IMR-90 (cell line): Measurements from ENCODE around the gene ARNT2. TPM values are rescaled to one million over a fixed set of nuclear protein-coding genes. Genes with fewer than 3 reads are reported as not detected.
A peak's percentile ranks its signal among the peaks of the same experiment; 100 is the strongest.

ENCODE experiments used
- ATAC-seq: fragments of 200-7000 bp; cut with Tn5 transposase; 2 replicates; pipeline ENCODE4 v1.9.1; 2020; ENCODE audit warnings: low read depth, mild to moderate bottlenecking, moderate library complexity
- BruUV-seq: library from RNA; stranded (reverse); fragments of 400-500 nt; replicated peaks from 2 replicates; lab custom pipeline; 2021; lab: Mats Ljungman, UMichigan
- CTCF ChIA-PET: fragments of 300-600 bp; formaldehyde crosslinking; extraction: SDS; loops from one replicate; lab custom pipeline; 2021; ENCODE audit warnings: antibody characterized with exemption; lab: Yijun Ruan, JAX
- POLR2A ChIA-PET: fragments of 300-600 bp; sonication (Branson Sonifier 250); formaldehyde crosslinking; loops from one replicate; lab custom pipeline; 2022; ENCODE audit warnings: antibody characterized with exemption; ENCODE audit not compliant: unreplicated experiment; lab: Charles Lee
- DNase-seq: peaks from one replicate; pipeline ENCODE4 v3.0.0; 2013
- H2AFZ ChIP-seq: replicated peaks from 2 replicates; pipeline ENCODE3; 2013; ENCODE audit warnings: low read length, mild to moderate bottlenecking; ENCODE audit not compliant: poor library complexity
- H2AK5ac ChIP-seq: 2 replicates; pipeline ENCODE4 v1.6.1; 2013; ENCODE audit warnings: low read depth, low read length, inconsistent platforms
- H2AK9ac ChIP-seq: replicated peaks from 2 replicates; pipeline ENCODE3; 2013; ENCODE audit warnings: mild to moderate bottlenecking, low read depth, low read length, moderate library complexity; ENCODE audit not compliant: poor library complexity
- H2BK120ac ChIP-seq: 2 replicates; pipeline ENCODE4 v1.6.1; 2013; ENCODE audit warnings: low read depth, low read length, inconsistent platforms
- H2BK15ac ChIP-seq: 3 replicates; pipeline ENCODE4 v1.6.1; 2013; ENCODE audit warnings: low read depth, low read length, inconsistent platforms
- H2BK20ac ChIP-seq: 2 replicates; pipeline ENCODE4 v1.6.1; 2013; ENCODE audit warnings: low read depth, mild to moderate bottlenecking, inconsistent platforms, low read length, moderate library complexity
- H2BK5ac ChIP-seq: 2 replicates; pipeline ENCODE4 v1.6.1; 2013; ENCODE audit warnings: mild to moderate bottlenecking, low read depth, low read length, inconsistent platforms; ENCODE audit not compliant: poor library complexity, severe bottlenecking
- H3K14ac ChIP-seq: replicated peaks from 2 replicates; pipeline ENCODE4 v1.6.1; 2013; ENCODE audit warnings: low read depth, low read length, inconsistent platforms
- H3K18ac ChIP-seq: 2 replicates; pipeline ENCODE4 v1.6.1; 2013; ENCODE audit warnings: low read depth, low read length, control low read depth
- H3K23ac ChIP-seq: 2 replicates; pipeline ENCODE4 v1.6.1; 2013; ENCODE audit warnings: low read depth, low read length, inconsistent platforms
- H3K27ac ChIP-seq: 2 replicates; pipeline ENCODE4 v1.5.1; 2013; ENCODE audit warnings: mild to moderate bottlenecking, control low read depth, low read length; ENCODE audit not compliant: insufficient read depth
- H3K27me3 ChIP-seq: 2 replicates; pipeline ENCODE4 v1.6.1; 2013; ENCODE audit warnings: low read length; ENCODE audit not compliant: control insufficient read depth, insufficient read depth
- H3K36me3 ChIP-seq: 2 replicates; pipeline ENCODE4 v1.6.1; 2013; ENCODE audit warnings: low read length, mixed read lengths; ENCODE audit not compliant: control insufficient read depth, insufficient read depth
- H3K4ac ChIP-seq: 2 replicates; pipeline ENCODE4 v1.6.1; 2013; ENCODE audit warnings: low read depth, low read length, inconsistent platforms
- H3K4me1 ChIP-seq: 2 replicates; pipeline ENCODE4 v1.6.1; 2013; ENCODE audit warnings: low read length, mixed read lengths; ENCODE audit not compliant: control insufficient read depth, insufficient read depth
- H3K4me2 ChIP-seq: 2 replicates; pipeline ENCODE4 v1.6.1; 2013; ENCODE audit warnings: low read depth, mild to moderate bottlenecking, control low read depth, low read length, moderate library complexity
- H3K4me3 ChIP-seq: 2 replicates; pipeline ENCODE4 v1.5.1; 2013; ENCODE audit warnings: low read depth, mild to moderate bottlenecking, control low read depth, low read length, moderate library complexity; ENCODE audit not compliant: insufficient read depth
- H3K56ac ChIP-seq: 2 replicates; pipeline ENCODE4 v1.6.1; 2013; ENCODE audit warnings: low read length, inconsistent platforms; ENCODE audit not compliant: insufficient read depth; ENCODE audit errors: extremely low read depth
- H3K79me1 ChIP-seq, 2 experiments: 2 replicates each; pipeline ENCODE4 v1.6.1; 2013; ENCODE audit warnings: low read length in 2 of 2, inconsistent platforms in 1 of 2, low read depth in 1 of 2
- H3K9ac ChIP-seq: 2 replicates; pipeline ENCODE4 v1.6.1; 2013; ENCODE audit warnings: low read depth, low read length, control low read depth
- H3K9me1 ChIP-seq: 2 replicates; pipeline ENCODE4 v1.6.1; 2013; ENCODE audit warnings: low read length, inconsistent platforms; ENCODE audit not compliant: insufficient read depth
- H3K9me3 ChIP-seq: 2 replicates; pipeline ENCODE4 v1.6.1; 2013; ENCODE audit warnings: low read length; ENCODE audit not compliant: control insufficient read depth, insufficient read depth
- H4K20me1 ChIP-seq: 2 replicates; pipeline ENCODE4 v1.6.1; 2013; ENCODE audit warnings: low read length, inconsistent platforms; ENCODE audit not compliant: insufficient read depth
- H4K5ac ChIP-seq: 2 replicates; pipeline ENCODE4 v1.6.1; 2013; ENCODE audit warnings: mild to moderate bottlenecking, low read depth, low read length, control low read depth
- H4K8ac ChIP-seq, 2 experiments: 2 replicates each; pipeline ENCODE4 v1.6.1; 2013; ENCODE audit warnings: low read depth in 2 of 2, low read length in 2 of 2, control low read depth in 1 of 2, inconsistent platforms in 1 of 2
- H4K91ac ChIP-seq: 2 replicates; pipeline ENCODE4 v1.6.1; 2013; ENCODE audit warnings: low read depth, low read length, inconsistent platforms; ENCODE audit not compliant: insufficient read depth
- ELK1 ChIP-seq: fragments of 150-350 bp; IDR thresholded peaks from 2 replicates; pipeline ENCODE4 v1.6.1; 2016; ENCODE audit warnings: low read depth, mild to moderate bottlenecking, low read length, moderate library complexity, borderline replicate concordance
- MAZ ChIP-seq: IDR thresholded peaks from 2 replicates; pipeline ENCODE4 v1.6.1; 2012; ENCODE audit warnings: low read depth, mild to moderate bottlenecking, low read length, improper control_type of control experiment, moderate library complexity, borderline replicate concordance
- MXI1 ChIP-seq: IDR thresholded peaks from 2 replicates; pipeline ENCODE4 v1.6.1; 2012; ENCODE audit warnings: low read depth, mild to moderate bottlenecking, low read length, moderate library complexity, borderline replicate concordance
- NFE2L2 ChIP-seq: fragments of 150-350 bp; IDR thresholded peaks from 2 replicates; pipeline ENCODE4 v1.6.1; 2016; ENCODE audit warnings: low read depth, mild to moderate bottlenecking, low read length
- POLR2A ChIP-seq: IDR thresholded peaks from 2 replicates; pipeline ENCODE4 v1.6.1; 2012; ENCODE audit warnings: mild to moderate bottlenecking, low read depth, low read length
- RCOR1 ChIP-seq: IDR thresholded peaks from 2 replicates; pipeline ENCODE4 v1.6.1; 2012; ENCODE audit warnings: mild to moderate bottlenecking, low read length, improper control_type of control experiment; ENCODE audit not compliant: insufficient replicate concordance
- RFX5 ChIP-seq: IDR thresholded peaks from 2 replicates; pipeline ENCODE4 v1.8.0; 2012; ENCODE audit warnings: low read depth, mild to moderate bottlenecking, low read length, moderate library complexity
- SMC3 ChIP-seq: fragments of 150-350 bp; IDR thresholded peaks from 2 replicates; pipeline ENCODE4 v1.6.1; 2016; ENCODE audit warnings: low read depth, mild to moderate bottlenecking, antibody characterized with exemption, low read length, moderate library complexity
- USF2 ChIP-seq: fragments of 150-350 bp; IDR thresholded peaks from 2 replicates; pipeline ENCODE4 v1.6.1; 2017; ENCODE audit warnings: mild to moderate bottlenecking, antibody characterized with exemption, low read length, low read depth
- WGBS, 2 experiments: methylation state at CpG; one replicate each; pipeline versions ENCODE4 v1.1.5 to v1.1.7; 2013; ENCODE audit warnings: missing lambda C conversion rate in 2 of 2; ENCODE audit not compliant: insufficient read length in 1 of 2; ENCODE audit errors: extremely low coverage in 2 of 2; 5-methylcytosine and 5-hydroxymethylcytosine counted together
- dilution Hi-C: fragments of 300-500 bp; cut with HindIII; formaldehyde crosslinking; loops from one replicate; pipeline ENCODE4 v1.14.3; 2018; ENCODE audit warnings: low sequenced_read_pairs; ENCODE audit not compliant: unreplicated experiment
- in situ Hi-C: fragments of 300-500 bp; cut with MboI; formaldehyde crosslinking; loops from 3 replicates; pipeline ENCODE4 v1.14.3; 2019; ENCODE audit warnings: low sequenced_read_pairs, inconsistent platforms, mixed read lengths
- intact Hi-C: fragments of 100-400 bp; cut with micrococcal nuclease; formaldehyde crosslinking; loops from 2 replicates; pipeline ENCODE4 v1.10.0; 2022
- polyA plus RNA-seq, 3 experiments: library from polyadenylated mRNA; depleted of rRNA; stranded (reverse); fragments of >200 nt; gene quantifications; 2 replicates each; pipeline ENCODE4 v1.2.3, GENCODE V29; 2012; ENCODE audit warnings: low replicate concordance in 1 of 3
- total RNA-seq: library from RNA; depleted of rRNA; stranded (reverse); fragments of >200 nt; gene quantifications from 2 replicates; pipeline ENCODE4 v1.2.3, GENCODE V29; 2012

ARNT2 gene
- total and polyA plus RNA-seq, 2 of the 4 experiments (the other 2 are of a cell fraction): 18.2 to 19.0 TPM

- TF ChIP-seq SMC3 (no peak), POLR2A (no peak), RCOR1 (no peak), NFE2L2 (no peak), USF2 (no peak), RFX5 (no peak), MXI1 (no peak), MAZ (no peak), ELK1 (no peak)
- Histone ChIP-seq H2BK15ac (no peak overlapping the region), H2BK5ac (peak overlapping the region; percentile 62), H3K23ac (no peak overlapping the region), H2BK120ac (peak overlapping the region; percentile 94; the same call in 1 of the 2 replicates), H4K91ac (no peak overlapping the region), H3K9ac (no peak overlapping the region), H4K8ac (peak overlapping the region in 1 of 2 experiments; percentile 78; a peak in 2 of 4 replicates), H3K4me3 (no peak overlapping the region), H3K56ac (no peak overlapping the region), H3K4ac (peak overlapping the region; percentile 91; the same call in 1 of the 2 replicates), H2AFZ (no peak overlapping the region), H3K9me3 (no peaks in the 10 kb centered on the region), H2BK20ac (peak overlapping the region; percentile 29; the same call in 1 of the 2 replicates), H2AK9ac (no peak overlapping the region), H3K36me3 (peaks cover 6% of the 10 kb centered on the region), H3K4me1 (peaks cover 14% of the 10 kb centered on the region), H3K79me1 (peaks cover 4 to 35% of the 10 kb centered on the region in 2 experiments), H3K9me1 (peaks cover 19% of the 10 kb centered on the region; the same call in 1 of the 2 replicates), H2AK5ac (peak overlapping the region; percentile 84; the same call in 1 of the 2 replicates), H4K20me1 (no peaks in the 10 kb centered on the region), H3K27me3 (no peaks in the 10 kb centered on the region), H3K18ac (peak overlapping the region; percentile 69; the same call in 1 of the 2 replicates), H3K27ac (no peak overlapping the region), H4K5ac (peak overlapping the region; percentile 81; the same call in 1 of the 2 replicates), H3K14ac (no peak overlapping the region; the same call in 1 of the 2 replicates), H3K4me2 (no peak overlapping the region)
- intact Hi-C loops (no loop called here), in situ Hi-C loops (no loop called here), dilution Hi-C loops (no loop called here)
- POLR2A ChIA-PET: no interaction called here
- ATAC-seq: no peak
- no peak for DNase-seq
- no CpG with 5 or more reads among the region's 2 CpGs for WGBS, 2 experiments
- BruUV-seq: no TSS peak
- CTCF ChIA-PET: interaction anchor here (1.5 kb wide), 1 partner anchor 70 kb away, joined by 3 read pairs; no protein-coding TSS in a partner anchor
Observed at GRCh38 chr15:80525853-80526252, 121.7 kb downstream of the ARNT2 start.
